HepG2 (cell line): ENCODE measurements around the gene SUSD3. TPM values are rescaled to one million over a fixed set of nuclear protein-coding genes. Genes with fewer than 3 reads are reported as not detected.
A peak's percentile ranks its signal among the peaks of the same experiment; 100 is the strongest.

ENCODE experiments used
- ATAC-seq: fragments of 200-7000 bp; cut with Tn5 transposase; 3 replicates; pipeline ENCODE4 v1.9.1; 2020; ENCODE audit warnings: mild to moderate bottlenecking, moderate library complexity
- BruUV-seq: library from RNA; stranded (reverse); fragments of 400-500 nt; replicated peaks from 2 replicates; lab custom pipeline; 2021; lab: Mats Ljungman, UMichigan
- CTCF ChIA-PET: fragments of 300-600 bp; formaldehyde crosslinking; extraction: SDS; loops from one replicate; lab custom pipeline; 2021; ENCODE audit warnings: low total read pairs, inconsistent platforms, low intra/inter-chr PET ratio; lab: Yijun Ruan, JAX
- POLR2A ChIA-PET: fragments of 350-600 bp; sonication (Branson Sonifier 250); formaldehyde crosslinking; loops from one replicate; lab custom pipeline; 2020; ENCODE audit warnings: antibody characterized with exemption, inconsistent platforms; lab: Yijun Ruan, JAX
- DNase-seq: peaks from one replicate; pipeline ENCODE4 v3.0.0-alpha.2; 2015; ENCODE audit warnings: low spot score
- FAIRE-seq: peaks from 3 replicates; lab custom pipeline; 2011; peaks lifted over from hg19 to GRCh38; lab: Jason Lieb, UNC
- H2AFZ ChIP-seq: one replicate; pipeline ENCODE4 v1.6.1; 2011; ENCODE audit warnings: low read length, inconsistent platforms
- H3K27ac ChIP-seq: fragments of 300-600 bp; 3 replicates; pipeline ENCODE4 v1.8.0; 2011; ENCODE audit warnings: mixed run types, mild to moderate bottlenecking, mixed read lengths, low read length, inconsistent platforms; ENCODE audit not compliant: insufficient read depth; ENCODE audit errors: extremely low read length
- H3K27me3 ChIP-seq, 2 experiments: fragments of 200-600 bp in 1 of 2; 2 replicates in 1 of 2; 3 replicates in 1 of 2; pipeline versions ENCODE4 v1.6.0 to v1.8.0; 2011; ENCODE audit warnings: low read length in 2 of 2, mild to moderate bottlenecking in 2 of 2, moderate library complexity in 2 of 2, inconsistent platforms in 1 of 2; ENCODE audit not compliant: insufficient read depth in 2 of 2, control insufficient read depth in 1 of 2
- H3K36me3 ChIP-seq, 2 experiments: fragments of 200-600 bp in 1 of 2; replicated peaks in 1 of 2; 2 replicates in 1 of 2; 3 replicates in 1 of 2; pipeline versions ENCODE4 v1.5.1 to v1.8.0; 2011; ENCODE audit warnings: low read length in 2 of 2, inconsistent platforms in 1 of 2; ENCODE audit not compliant: insufficient read depth in 2 of 2, control insufficient read depth in 1 of 2
- H3K4me1 ChIP-seq: 2 replicates; pipeline ENCODE4 v1.5.1; 2012; ENCODE audit warnings: low read length, inconsistent platforms; ENCODE audit not compliant: insufficient read depth
- H3K4me2 ChIP-seq: 2 replicates; pipeline ENCODE4 v1.6.0; 2011; ENCODE audit warnings: low read depth, low read length, inconsistent platforms
- H3K4me3 ChIP-seq, 3 experiments: fragments of 200-600 bp in 1 of 3; sonication (generic), shearing (Covaris generic) in 1 of 3; replicated peaks in 1 of 3; 2 replicates each; pipeline ENCODE4 v1.5.1; 2011 to 2016; ENCODE audit warnings: low read length in 3 of 3, inconsistent platforms in 2 of 3, low read depth in 2 of 3, mild to moderate bottlenecking in 2 of 3, control low read depth in 1 of 3, mixed read lengths in 1 of 3; ENCODE audit not compliant: insufficient read depth in 1 of 3
- H3K79me2 ChIP-seq: one replicate; pipeline ENCODE4 v1.6.1; 2011; ENCODE audit warnings: low read length, inconsistent platforms; ENCODE audit not compliant: insufficient read depth
- H3K9ac ChIP-seq: 2 replicates; pipeline ENCODE4 v1.6.0; 2011; ENCODE audit warnings: mild to moderate bottlenecking, low read depth, low read length, inconsistent platforms; ENCODE audit not compliant: insufficient read depth
- H3K9me3 ChIP-seq: 2 replicates; pipeline ENCODE4 v1.5.1; 2012; ENCODE audit warnings: mild to moderate bottlenecking, low read length
- H4K20me1 ChIP-seq: 2 replicates; pipeline ENCODE4 v1.6.0; 2011; ENCODE audit warnings: inconsistent platforms, mild to moderate bottlenecking, low read length, moderate library complexity; ENCODE audit not compliant: insufficient read depth
- ARHGAP35 ChIP-seq: sonication (generic); formaldehyde crosslinking; IDR thresholded peaks from 2 replicates; pipeline ENCODE4 v1.9.0; 2022; ENCODE audit warnings: mild to moderate bottlenecking, inconsistent platforms, moderate library complexity, missing genetic modification reagents, borderline replicate concordance
- ESRRA ChIP-seq: sonication (generic); formaldehyde crosslinking; IDR thresholded peaks from 2 replicates; pipeline ENCODE4 v1.5.1; 2020; ENCODE audit warnings: mild to moderate bottlenecking, low read depth, missing genetic modification reagents
- LBX2 ChIP-seq: sonication (generic); formaldehyde crosslinking; IDR thresholded peaks from 2 replicates; pipeline ENCODE4 v1.5.0; 2020; ENCODE audit warnings: missing genetic modification reagents, mild to moderate bottlenecking, borderline replicate concordance
- NBN ChIP-seq: fragments of 450-650 bp; conservative IDR thresholded peaks from 2 replicates; pipeline ENCODE4 v1.6.1; 2017
- PAWR ChIP-seq: sonication (generic); formaldehyde crosslinking; IDR thresholded peaks from 2 replicates; pipeline ENCODE4 v1.4.0; 2020; ENCODE audit warnings: missing genetic modification reagents, mild to moderate bottlenecking, borderline replicate concordance
- PCBP1 ChIP-seq: fragments of 200-400 bp; formaldehyde crosslinking; IDR thresholded peaks from 2 replicates; pipeline ENCODE4 v1.6.1; 2017; ENCODE audit warnings: mild to moderate bottlenecking, low read depth, low read length, borderline replicate concordance
- PITX1 ChIP-seq: sonication (generic); formaldehyde crosslinking; IDR thresholded peaks from 2 replicates; pipeline ENCODE4 v1.5.1; 2020; ENCODE audit warnings: mild to moderate bottlenecking, missing genetic modification reagents
- RAD21 ChIP-seq: fragments of 450-650 bp; formaldehyde crosslinking; IDR thresholded peaks from 2 replicates; pipeline ENCODE4 v1.5.0; 2020; ENCODE audit warnings: mild to moderate bottlenecking
- RBM22 ChIP-seq: fragments of 200-400 bp; formaldehyde crosslinking; optimal IDR thresholded peaks from 2 replicates; pipeline ENCODE3; 2017; ENCODE audit warnings: mild to moderate bottlenecking, low read length, moderate library complexity
- SRSF1 ChIP-seq: fragments of 200-400 bp; formaldehyde crosslinking; optimal IDR thresholded peaks from 2 replicates; pipeline ENCODE3; 2017; ENCODE audit warnings: mild to moderate bottlenecking, low read depth, low read length, moderate library complexity
- TCF7L2 ChIP-seq: IDR thresholded peaks from 2 replicates; pipeline ENCODE4 v1.6.1; 2011; ENCODE audit warnings: mild to moderate bottlenecking, low read depth, low read length, moderate library complexity
- TEAD3 ChIP-seq: optimal IDR thresholded peaks from 2 replicates; pipeline ENCODE3; 2016; ENCODE audit warnings: borderline replicate concordance
- ZC3H4 ChIP-seq: sonication (generic); formaldehyde crosslinking; IDR thresholded peaks from 2 replicates; pipeline ENCODE4 v1.4.0; 2020; ENCODE audit warnings: missing genetic modification reagents, borderline replicate concordance
- ZNF121 ChIP-seq: sonication (generic); formaldehyde crosslinking; IDR thresholded peaks from 2 replicates; pipeline ENCODE4 v1.5.0; 2020; ENCODE audit warnings: mild to moderate bottlenecking, missing genetic modification reagents
- ZNF225 ChIP-seq: sonication (generic); formaldehyde crosslinking; IDR thresholded peaks from 2 replicates; pipeline ENCODE4 v1.4.0; 2020; ENCODE audit warnings: mild to moderate bottlenecking, missing genetic modification reagents
- ZNF484 ChIP-seq: sonication (generic); formaldehyde crosslinking; IDR thresholded peaks from 2 replicates; pipeline ENCODE4 v1.5.1; 2020; ENCODE audit warnings: mild to moderate bottlenecking, low read depth, missing genetic modification reagents, borderline replicate concordance
- ZNF639 ChIP-seq: conservative IDR thresholded peaks from 2 replicates; pipeline ENCODE4 v1.6.1; 2018; ENCODE audit warnings: missing genetic modification reagents
- ZNF749 ChIP-seq: sonication (generic); formaldehyde crosslinking; IDR thresholded peaks from 2 replicates; pipeline ENCODE4 v1.8.0; 2022; ENCODE audit warnings: mild to moderate bottlenecking, missing genetic modification reagents, moderate library complexity, borderline replicate concordance
- WGBS: methylation state at CpG from one replicate; pipeline ENCODE4 v1.1.6; 2017; ENCODE audit warnings: low lambda C conversion rate; 5-methylcytosine and 5-hydroxymethylcytosine counted together
- in situ Hi-C: cut with HindIII; loops from 2 replicates; pipeline ENCODE4 v1.10.0; 2017; ENCODE audit warnings: low pct_unique_long_range_greater_than_20kb; ENCODE audit not compliant: extremely low pct_ligation_motif_present
- intact Hi-C: fragments of 100-400 bp; cut with micrococcal nuclease; formaldehyde crosslinking; loops from one replicate; pipeline ENCODE4 v1.10.0; 2022; ENCODE audit not compliant: unreplicated experiment
- polyA plus RNA-seq, 8 experiments: library from polyadenylated mRNA; depleted of rRNA in 3 of 8; stranded (reverse) in 7 of 8; unstranded in 1 of 8; fragments of >200 nt; fragmentation: Illumina TruSeq in 4 of 8; extraction: Trizol in 4 of 8; gene quantifications; 2 replicates each; pipeline versions ENCODE4 v1.2.1 to v1.2.3, GENCODE V29; 2011 to 2016; ENCODE audit warnings: low read depth in 4 of 8, missing spikeins in 1 of 8, mixed read lengths in 1 of 8; ENCODE audit not compliant: insufficient read depth in 1 of 8
- total RNA-seq, 5 experiments: library from RNA; depleted of rRNA; stranded (reverse); fragments of >200 nt; fragmentation: Illumina TruSeq; extraction: Trizol; gene quantifications; 2 replicates each; pipeline ENCODE4 v1.2.3, GENCODE V29; 2016; ENCODE audit warnings: low read depth in 1 of 5
- TF ChIP-seq, protein P1 (sequence below): sonication (generic); formaldehyde crosslinking; IDR thresholded peaks from 2 replicates; pipeline ENCODE4 v1.5.0; 2020; ENCODE audit warnings: mild to moderate bottlenecking, missing genetic modification reagents, moderate library complexity

SUSD3 gene
- total and polyA plus RNA-seq, 2 of the 13 experiments (the other 11 are each of a cell fraction or from before 2014, with no cell fraction given), result 7.0 to 9.1 TPM

- Histone ChIP-seq H3K9ac (peak overlapping the region; percentile 99), H3K9me3 (no peaks in the 10 kb centered on the region), H3K4me3 (peak overlapping the region; percentile 85 to 96 (median 92)), H3K4me1 (peaks cover 84% of the 10 kb centered on the region), H2AFZ (no peak overlapping the region), H4K20me1 (no peaks in the 10 kb centered on the region), H3K36me3 (peaks cover 5 to 6% of the 10 kb centered on the region in 2 experiments; a peak in 3 of 5 replicates), H3K27me3 (peaks cover 0 to 6% of the 10 kb centered on the region in 2 experiments; a peak in 1 of 5 replicates), H3K79me2 (peaks cover 61% of the 10 kb centered on the region), H3K27ac (peak overlapping the region; percentile 99), H3K4me2 (peak overlapping the region; percentile 98)
- ChIA-PET CTCF (no interaction called here), POLR2A (interaction anchor here (2.2 to 7.5 kb wide), 3 partner anchors 11 to 166 kb away, joined by 30 to 195 read pairs (median 34); no protein-coding TSS in a partner anchor)
- ATAC-seq (no peak), DNase-seq (no peak), FAIRE-seq (no peak)
- 16% methylated on average over 5 of the region's 12 CpGs for WGBS
- in situ Hi-C loops (no loop called here), intact Hi-C loops (no loop called here)
- BruUV-seq, result no TSS peak
- no peak for TF ChIP-seq PITX1 (CRISPR knock-in tag)
- TF ChIP-seq ARHGAP35 (CRISPR knock-in tag), result no peak
- TF ChIP-seq, protein P1, sequence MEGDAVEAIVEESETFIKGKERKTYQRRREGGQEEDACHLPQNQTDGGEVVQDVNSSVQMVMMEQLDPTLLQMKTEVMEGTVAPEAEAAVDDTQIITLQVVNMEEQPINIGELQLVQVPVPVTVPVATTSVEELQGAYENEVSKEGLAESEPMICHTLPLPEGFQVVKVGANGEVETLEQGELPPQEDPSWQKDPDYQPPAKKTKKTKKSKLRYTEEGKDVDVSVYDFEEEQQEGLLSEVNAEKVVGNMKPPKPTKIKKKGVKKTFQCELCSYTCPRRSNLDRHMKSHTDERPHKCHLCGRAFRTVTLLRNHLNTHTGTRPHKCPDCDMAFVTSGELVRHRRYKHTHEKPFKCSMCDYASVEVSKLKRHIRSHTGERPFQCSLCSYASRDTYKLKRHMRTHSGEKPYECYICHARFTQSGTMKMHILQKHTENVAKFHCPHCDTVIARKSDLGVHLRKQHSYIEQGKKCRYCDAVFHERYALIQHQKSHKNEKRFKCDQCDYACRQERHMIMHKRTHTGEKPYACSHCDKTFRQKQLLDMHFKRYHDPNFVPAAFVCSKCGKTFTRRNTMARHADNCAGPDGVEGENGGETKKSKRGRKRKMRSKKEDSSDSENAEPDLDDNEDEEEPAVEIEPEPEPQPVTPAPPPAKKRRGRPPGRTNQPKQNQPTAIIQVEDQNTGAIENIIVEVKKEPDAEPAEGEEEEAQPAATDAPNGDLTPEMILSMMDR (CRISPR knock-in tag), result no peak
- no peak for TF ChIP-seq ZC3H4 (CRISPR knock-in tag)
- TF ChIP-seq RAD21 (CRISPR knock-in tag), result no peak
- 0 out of 2 replicates have a peak, but pooled peaks have one; percentile 44 for TF ChIP-seq ESRRA
- TF ChIP-seq LBX2 (CRISPR knock-in tag), result no peak
- no peak for TF ChIP-seq RBM22
- no peak for TF ChIP-seq TCF7L2
- TF ChIP-seq ZNF121 (CRISPR knock-in tag), result peak; percentile 93
- TF ChIP-seq ZNF225 (CRISPR knock-in tag), result 0 out of 2 replicates have a peak, but pooled peaks have one; percentile 32
- no peak for TF ChIP-seq NBN
- no peak for TF ChIP-seq TEAD3 (CRISPR knock-in tag)
- no peak for TF ChIP-seq PCBP1
- TF ChIP-seq PAWR (CRISPR knock-in tag), result no peak
- no peak for TF ChIP-seq SRSF1
- no peak for TF ChIP-seq ZNF484 (CRISPR knock-in tag)
- TF ChIP-seq ZNF749 (CRISPR knock-in tag), result 0 out of 2 replicates have a peak, but pooled peaks have one; percentile 40
- TF ChIP-seq ZNF639, result no peak
Measured at GRCh38 chr9:93132287-93132927, 73.9 kb downstream of the SUSD3 start.
